Stimulated activated CD4-positive, alpha-beta T cell treated with anti-CD3 and anti-CD28 coated beads, TNF-alpha, amount 100 ng/mL, for 4 hours (primary cell): ENCODE measurements around the gene VSIG4.

ENCODE experiments used
- DNase-seq, 3 experiments: peaks; one replicate each; pipeline ENCODE4 v3.0.0-alpha.2; 2020; ENCODE audit warnings: low read depth in 3 of 3

Gene VSIG4

DNA sequence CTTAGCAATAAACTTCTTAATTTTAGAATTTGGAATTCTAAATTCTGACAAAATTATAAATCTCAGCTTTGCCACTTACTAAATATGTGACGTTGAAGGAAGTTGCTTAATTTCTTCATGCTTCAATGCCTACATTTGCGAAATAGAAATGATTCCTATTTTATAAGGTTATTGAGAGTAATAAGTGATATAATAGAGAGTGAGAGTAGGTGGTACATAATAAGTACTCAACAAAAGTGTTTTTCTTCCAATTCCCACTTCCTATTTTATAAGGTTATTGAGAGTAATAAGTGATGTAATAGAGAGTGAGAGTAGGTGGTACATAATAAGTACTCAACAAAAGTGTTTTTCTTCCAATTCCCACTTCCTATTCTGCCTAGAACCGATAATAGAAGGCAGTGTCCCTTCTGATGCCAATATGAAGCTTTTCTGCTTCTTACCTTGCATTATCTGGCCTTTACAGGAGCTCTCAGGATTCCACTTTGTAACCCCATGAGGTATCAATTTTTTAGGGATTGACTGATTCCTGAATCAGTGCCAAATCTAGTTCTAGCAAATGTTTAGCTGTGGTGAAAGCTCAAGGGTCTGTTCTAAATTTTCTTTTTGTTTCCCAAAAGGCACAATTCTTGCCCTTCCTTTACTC lies 31.4 kb downstream of the VSIG4 start:
- no peak for DNase-seq

GRCh38 chrX:66007851-66008250 lies 32.0 kb downstream of the VSIG4 start:
- DNase-seq: no peak

DNA sequence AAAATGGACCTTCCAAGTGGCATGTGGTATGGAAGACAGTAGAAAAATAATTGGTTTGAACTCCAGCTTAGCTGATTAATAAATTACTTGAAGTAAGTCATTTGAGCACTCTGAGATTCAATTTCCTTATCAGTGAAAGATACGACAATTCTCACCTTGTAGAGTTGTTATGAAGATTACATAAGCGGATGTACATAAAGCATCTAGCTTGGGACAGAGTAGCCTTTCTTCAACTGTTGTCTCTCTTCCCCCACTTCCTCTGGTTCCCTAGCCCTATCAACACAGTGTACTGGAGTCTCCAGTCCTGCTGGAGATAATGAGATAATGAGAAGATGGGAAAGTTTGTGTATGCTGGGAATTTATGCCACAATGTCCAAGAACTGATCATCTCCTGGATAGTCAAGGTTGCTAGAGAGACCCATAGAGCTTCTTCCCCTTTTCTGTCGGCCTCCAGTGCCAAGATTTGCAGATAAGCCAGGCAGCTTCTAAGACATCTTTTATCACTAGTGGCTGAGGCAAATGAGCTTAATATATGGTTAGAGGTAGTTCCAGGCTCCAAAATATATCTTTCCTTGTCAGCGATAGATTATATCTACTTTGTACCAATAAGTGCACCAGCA lies 33.9 kb downstream of the VSIG4 start:
- DNase-seq: no peak

DNA sequence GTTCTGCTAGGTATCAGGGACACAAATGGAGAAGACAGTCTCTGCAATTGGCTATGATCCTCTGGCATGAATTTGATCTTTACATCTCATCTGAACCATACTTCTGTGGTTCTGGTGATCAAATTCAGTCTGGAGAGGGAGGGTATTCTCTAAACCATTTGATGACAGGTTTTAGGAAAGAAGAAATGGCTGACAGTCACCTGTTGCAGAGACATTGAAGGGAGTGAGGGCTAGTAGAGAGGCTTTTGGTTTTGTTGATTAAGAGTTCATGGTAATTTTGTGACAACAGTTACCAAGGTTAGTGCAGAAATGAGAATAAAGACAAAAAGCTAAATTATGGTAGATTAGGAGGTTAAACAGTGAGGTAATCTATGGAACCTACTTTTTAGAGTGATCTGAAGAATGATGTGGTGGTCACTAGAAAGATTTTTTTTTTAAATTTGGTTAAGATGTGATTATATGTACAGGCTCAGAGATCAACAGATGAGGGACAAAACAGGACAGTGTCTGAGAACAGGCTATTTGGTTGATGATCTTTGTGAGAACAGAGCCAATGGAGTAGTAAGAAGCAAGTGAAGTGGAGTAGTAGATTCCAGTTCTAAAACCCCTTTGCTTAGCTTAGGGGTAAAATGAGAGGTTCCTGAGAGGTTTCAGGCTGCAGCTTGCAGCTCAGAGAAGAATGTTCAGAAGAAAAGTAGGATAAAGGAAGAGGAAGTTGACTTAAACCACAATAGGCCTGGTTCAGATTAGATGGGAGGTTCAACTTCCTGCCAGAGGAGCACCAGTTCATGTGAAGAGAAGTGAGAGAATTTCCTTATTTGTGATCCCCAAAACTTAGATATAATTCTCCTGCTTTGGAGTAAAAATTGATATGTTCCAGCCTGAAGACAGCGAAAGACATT lies 34.7 kb downstream of the VSIG4 start:
- no peak for DNase-seq

DNA sequence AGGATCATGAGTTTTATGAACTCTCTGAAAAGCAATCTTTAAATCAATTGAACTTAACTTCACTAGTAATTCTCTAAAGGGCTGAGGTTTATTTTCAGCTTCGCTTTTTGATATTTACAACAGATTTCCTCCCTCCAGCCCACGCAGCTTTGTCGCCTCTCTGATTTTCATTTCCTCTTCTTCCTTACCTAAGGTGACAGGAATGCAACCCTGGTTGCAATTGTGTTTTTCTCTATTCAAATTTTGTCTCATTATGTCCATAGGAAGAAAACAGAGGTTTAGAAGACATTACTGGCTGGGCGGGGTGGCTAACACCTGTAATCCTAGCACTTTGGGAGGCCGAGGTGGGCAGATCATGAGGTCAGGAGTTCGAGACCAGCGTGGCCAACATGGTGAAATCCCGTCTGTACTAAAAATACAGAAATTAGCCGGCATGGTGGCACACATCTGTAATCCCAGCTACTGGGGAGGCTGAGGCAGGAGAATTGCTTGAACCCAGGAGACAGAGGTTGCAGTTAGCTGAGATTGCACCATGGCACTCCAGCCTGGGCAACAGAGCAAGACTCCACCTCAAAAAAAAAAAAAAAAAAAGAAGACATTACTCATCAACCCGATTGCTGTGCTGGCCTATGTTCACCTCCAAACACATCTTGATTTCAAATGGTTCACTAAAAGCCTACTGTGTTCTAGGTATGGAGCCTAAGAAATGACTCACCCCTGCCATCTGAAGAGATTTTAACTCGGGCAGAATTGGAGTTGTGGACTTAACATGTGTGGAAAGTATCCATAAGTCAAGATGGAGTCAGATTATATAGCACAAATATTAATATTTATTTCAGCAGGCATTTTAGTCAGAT lies 36.8 kb downstream of the VSIG4 start:
- no peak for DNase-seq

DNA sequence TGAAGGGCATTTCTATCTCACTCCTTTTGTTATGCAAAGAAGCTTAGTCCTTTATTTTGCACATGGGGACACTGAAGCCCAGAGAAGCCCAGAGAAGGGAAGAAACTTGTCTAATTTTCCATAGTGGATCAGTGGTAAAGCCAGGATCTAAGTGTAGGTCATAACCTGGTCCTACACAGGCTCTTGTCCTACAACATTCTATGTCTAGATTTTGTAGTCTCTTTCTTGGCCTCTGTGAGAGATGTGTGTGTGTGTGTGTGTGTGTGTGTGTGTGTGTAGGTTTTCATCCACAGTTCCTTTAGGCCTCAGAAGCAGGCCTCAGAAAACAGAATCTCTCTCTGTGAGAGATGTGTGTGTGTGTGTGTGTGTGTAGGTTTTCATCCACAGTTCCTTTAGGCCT lies 38.3 kb downstream of the VSIG4 start:
- DNase-seq: no peak

GRCh38 chrX:66000628-66001272 lies 39.1 kb downstream of the VSIG4 start:
- no peak for DNase-seq

DNA sequence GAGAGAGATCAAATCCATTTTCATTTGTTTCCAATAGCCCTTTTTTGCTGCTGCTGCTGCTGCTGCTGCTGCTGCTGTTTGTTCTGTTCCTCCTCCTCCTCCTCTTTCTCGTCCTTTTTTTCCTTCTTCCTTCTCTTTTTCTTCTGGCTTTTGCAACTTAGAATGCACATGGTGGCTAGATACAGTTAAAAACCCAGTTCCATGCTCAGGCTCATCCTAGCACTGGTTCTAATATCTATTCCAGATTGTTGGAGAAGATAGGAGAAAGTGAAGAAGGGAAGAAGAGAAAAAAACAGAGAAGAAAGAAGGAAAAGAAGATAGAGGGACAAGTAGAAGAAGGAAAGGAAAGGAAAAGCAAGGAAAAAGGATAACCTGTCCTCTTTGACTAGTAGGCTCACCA lies 39.7 kb downstream of the VSIG4 start:
- DNase-seq: no peak

GRCh38 chrX:65999563-66000148 lies 40.2 kb downstream of the VSIG4 start:
- DNase-seq: no peak

DNA sequence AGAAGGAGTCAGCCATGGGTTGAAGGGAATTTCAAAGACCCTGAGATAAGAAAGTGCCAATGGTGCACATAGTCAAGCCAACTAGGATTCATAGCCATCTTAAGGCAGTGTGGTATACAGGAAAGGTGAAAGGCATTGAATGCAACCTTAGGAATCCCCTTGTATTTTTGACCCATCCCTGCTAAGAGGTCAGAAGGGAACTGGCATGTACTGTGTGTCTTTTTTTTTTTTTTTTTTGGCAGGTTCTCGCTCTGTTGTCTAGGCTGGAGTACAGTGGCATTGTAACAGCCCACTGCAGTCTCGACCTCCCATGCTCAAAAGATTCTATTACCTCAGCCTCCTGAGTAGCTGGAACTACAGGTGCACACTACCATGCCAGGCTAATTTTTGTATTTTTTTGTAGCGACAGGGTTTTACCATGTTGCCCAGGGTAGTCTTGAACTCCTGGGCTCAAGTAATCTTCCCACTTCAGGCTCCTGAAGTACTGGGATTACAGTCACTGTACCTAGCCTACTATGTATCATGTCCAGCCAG lies 40.8 kb downstream of the VSIG4 start:
- DNase-seq: no peak

- DNase-seq: no peak
Measured at GRCh38 chrX:65997978-65998717, 41.7 kb downstream of the VSIG4 start.

DNA sequence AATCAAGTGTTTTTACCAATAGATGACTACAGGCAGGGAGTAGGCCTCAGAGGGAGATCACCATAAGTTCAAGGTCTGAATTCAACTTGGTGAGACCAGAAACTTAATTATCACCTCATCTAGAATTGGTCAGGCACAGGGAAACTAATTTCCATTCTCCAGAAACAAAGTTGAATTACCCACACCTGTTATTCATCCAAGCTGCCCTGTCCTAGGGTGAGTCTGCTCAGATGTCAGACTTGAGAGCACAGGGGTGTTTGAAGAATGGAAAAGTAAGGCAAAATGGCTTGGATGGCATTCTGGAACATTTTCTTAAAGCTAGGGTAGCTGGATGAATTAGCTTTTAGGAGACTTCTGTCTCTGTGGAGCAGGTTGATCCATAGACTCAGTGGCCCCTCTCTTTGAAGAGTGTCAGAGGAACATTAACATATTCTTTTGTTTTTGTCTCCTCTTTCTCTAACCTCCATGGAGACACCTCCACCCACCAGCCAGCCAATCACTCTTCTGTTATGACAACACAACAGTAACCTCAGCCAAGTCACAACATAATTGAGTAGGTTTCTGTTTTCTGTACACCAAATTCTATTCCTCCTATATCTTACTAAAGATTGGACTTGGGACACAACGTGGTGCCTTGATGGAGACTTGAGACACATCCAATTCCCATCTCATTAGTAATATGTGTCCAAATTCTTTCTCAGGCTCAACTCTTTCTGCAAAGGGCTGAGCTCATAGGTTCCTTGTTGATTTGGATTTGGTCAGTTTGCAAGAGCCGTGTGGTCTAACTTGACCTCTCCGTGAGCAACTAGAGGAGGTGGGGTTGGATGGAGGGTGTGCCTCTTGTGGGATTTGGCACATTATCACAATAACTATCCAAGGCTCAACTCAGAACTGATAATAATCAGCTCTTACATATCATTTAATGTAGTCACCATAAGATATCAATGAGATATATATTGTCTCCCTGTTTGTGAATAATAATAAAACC lies 45.1 kb downstream of the VSIG4 start:
- no peak for DNase-seq

DNA sequence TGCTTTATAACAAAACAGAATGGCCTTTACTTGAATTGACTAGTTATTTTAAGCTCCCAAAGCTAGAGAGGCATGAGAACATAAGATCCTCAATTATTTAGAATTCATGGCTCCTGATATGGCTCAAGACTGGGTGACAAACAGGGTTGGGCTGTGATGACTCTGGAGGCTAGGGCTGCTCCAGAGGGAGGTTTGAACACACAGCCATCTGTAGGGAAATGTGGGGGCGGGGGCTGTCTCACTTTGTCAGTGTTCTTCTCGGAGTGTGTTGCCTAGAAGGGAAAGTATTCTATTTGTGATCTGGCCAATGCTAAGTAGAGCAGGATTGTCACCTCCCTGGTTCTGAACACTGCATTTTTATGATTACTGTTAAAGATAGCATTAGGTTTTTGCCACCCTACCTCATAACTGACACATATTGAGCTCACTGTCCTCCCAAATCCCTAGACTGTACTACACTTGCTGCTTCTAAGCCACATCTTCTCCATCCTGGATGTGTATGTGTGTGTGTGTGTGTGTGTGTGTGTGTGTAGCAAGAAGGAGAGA lies 45.9 kb downstream of the VSIG4 start:
- DNase-seq: no peak

GRCh38 chrX:65993332-65993731 lies 46.5 kb downstream of the VSIG4 start:
- DNase-seq: no peak

GRCh38 chrX:65990702-65991101 lies 49.2 kb downstream of the VSIG4 start:
- DNase-seq: no peak

GRCh38 chrX:65987811-65988210 lies 52.1 kb downstream of the VSIG4 start:
- no peak for DNase-seq

GRCh38 chrX:65985922-65986588 lies 53.8 kb downstream of the VSIG4 start:
- peak in 2 of 3 experiments; percentile 20 to 26 for DNase-seq

GRCh38 chrX:65985211-65985610 lies 54.7 kb downstream of the VSIG4 start:
- no peak for DNase-seq
